GM12801 (cell line): Measurements from ENCODE around the gene AFP.

Source experiments
- TF ChIP-seq, protein P1 (sequence below): IDR thresholded peaks from one replicate; pipeline ENCODE4 v1.5.1; 2011; ENCODE audit warnings: control low read depth; ENCODE audit not compliant: insufficient read length; ENCODE audit errors: extremely low read depth

The AFP gene

GRCh38 chr4:73401412-73401811 is 34.6 kb upstream of the AFP start:
- TF ChIP-seq, protein P1, sequence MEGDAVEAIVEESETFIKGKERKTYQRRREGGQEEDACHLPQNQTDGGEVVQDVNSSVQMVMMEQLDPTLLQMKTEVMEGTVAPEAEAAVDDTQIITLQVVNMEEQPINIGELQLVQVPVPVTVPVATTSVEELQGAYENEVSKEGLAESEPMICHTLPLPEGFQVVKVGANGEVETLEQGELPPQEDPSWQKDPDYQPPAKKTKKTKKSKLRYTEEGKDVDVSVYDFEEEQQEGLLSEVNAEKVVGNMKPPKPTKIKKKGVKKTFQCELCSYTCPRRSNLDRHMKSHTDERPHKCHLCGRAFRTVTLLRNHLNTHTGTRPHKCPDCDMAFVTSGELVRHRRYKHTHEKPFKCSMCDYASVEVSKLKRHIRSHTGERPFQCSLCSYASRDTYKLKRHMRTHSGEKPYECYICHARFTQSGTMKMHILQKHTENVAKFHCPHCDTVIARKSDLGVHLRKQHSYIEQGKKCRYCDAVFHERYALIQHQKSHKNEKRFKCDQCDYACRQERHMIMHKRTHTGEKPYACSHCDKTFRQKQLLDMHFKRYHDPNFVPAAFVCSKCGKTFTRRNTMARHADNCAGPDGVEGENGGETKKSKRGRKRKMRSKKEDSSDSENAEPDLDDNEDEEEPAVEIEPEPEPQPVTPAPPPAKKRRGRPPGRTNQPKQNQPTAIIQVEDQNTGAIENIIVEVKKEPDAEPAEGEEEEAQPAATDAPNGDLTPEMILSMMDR, result no peak

GRCh38 chr4:73404042-73404441 is 32.0 kb upstream of the AFP start, which contains the start of gene ALB:
TSS of gene ALB (plus strand) at chr4:73404287. CDS start at chr4:73404328, 41 bp downstream.
- TF ChIP-seq, protein P1, result no peak

GRCh38 chr4:73404457-73404856 is 31.6 kb upstream of the AFP start:
- TF ChIP-seq, protein P1, result no peak

DNA sequence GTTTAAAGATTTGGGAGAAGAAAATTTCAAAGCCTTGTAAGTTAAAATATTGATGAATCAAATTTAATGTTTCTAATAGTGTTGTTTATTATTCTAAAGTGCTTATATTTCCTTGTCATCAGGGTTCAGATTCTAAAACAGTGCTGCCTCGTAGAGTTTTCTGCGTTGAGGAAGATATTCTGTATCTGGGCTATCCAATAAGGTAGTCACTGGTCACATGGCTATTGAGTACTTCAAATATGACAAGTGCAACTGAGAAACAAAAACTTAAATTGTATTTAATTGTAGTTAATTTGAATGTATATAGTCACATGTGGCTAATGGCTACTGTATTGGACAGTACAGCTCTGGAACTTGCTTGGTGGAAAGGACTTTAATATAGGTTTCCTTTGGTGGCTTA is 30.9 kb upstream of the AFP start:
- TF ChIP-seq, protein P1, result no peak

GRCh38 chr4:73406548-73406875 is 29.5 kb upstream of the AFP start:
- TF ChIP-seq, protein P1, result no peak

GRCh38 chr4:73407227-73407673 is 28.8 kb upstream of the AFP start:
- TF ChIP-seq, protein P1, result no peak

GRCh38 chr4:73408181-73408867 is 27.7 kb upstream of the AFP start:
- TF ChIP-seq, protein P1, result no peak
